Fibroblast of the aortic adventitia (primary cell): ENCODE measurements around the gene NRN1L. TPM values are rescaled to one million over a fixed set of nuclear protein-coding genes. Genes with fewer than 3 reads are reported as not detected.

Source experiments
- DNase-seq: peaks from one replicate; pipeline ENCODE4 v3.0.0-alpha.2; 2010; ENCODE audit warnings: low read depth
- H3K4me3 ChIP-seq: 2 replicates; pipeline ENCODE4 v1.5.1; 2011; ENCODE audit warnings: low read depth, mild to moderate bottlenecking, control low read depth, low read length, moderate library complexity
- CTCF ChIP-seq: IDR thresholded peaks from 2 replicates; pipeline ENCODE4 v1.5.1; 2011; ENCODE audit warnings: mild to moderate bottlenecking, low read length, control low read depth, inconsistent platforms; ENCODE audit not compliant: insufficient read depth
- total RNA-seq: library from RNA; depleted of rRNA; stranded (reverse); fragments of >200 nt; gene quantifications from 2 replicates; pipeline ENCODE4 v1.2.3, GENCODE V29; 2012; ENCODE audit warnings: low replicate concordance

The NRN1L gene
- total RNA-seq, 1 donor = not detected

- TF ChIP-seq CTCF = no peak
- no peak for DNase-seq
- no peak overlapping the region for H3K4me3 ChIP-seq
Observed at GRCh38 chr16:67878232-67878631, 6.5 kb upstream of the NRN1L start.

- no peak for DNase-seq
Observed at GRCh38 chr16:67878846-67879245, 5.8 kb upstream of the NRN1L start.

GRCh38 chr16:67879462-67879861 lies 5.2 kb upstream of the NRN1L start:
- no peak for TF ChIP-seq CTCF
- H3K4me3 ChIP-seq = no peak overlapping the region
- DNase-seq = no peak

More at GRCh38 chr16:67878846-67879245, 5.8 kb upstream of the NRN1L start:
- no peak overlapping the region for H3K4me3 ChIP-seq
- TF ChIP-seq CTCF = no peak

- no peak for DNase-seq
- no peak overlapping the region for H3K4me3 ChIP-seq
- no peak for TF ChIP-seq CTCF
Observed at GRCh38 chr16:67879936-67880335, 4.7 kb upstream of the NRN1L start.

- no peak for DNase-seq
- TF ChIP-seq CTCF = no peak
- no peak overlapping the region for H3K4me3 ChIP-seq
Observed at GRCh38 chr16:67880584-67880983, 4.1 kb upstream of the NRN1L start.

- DNase-seq = no peak
- no peak overlapping the region for H3K4me3 ChIP-seq
- TF ChIP-seq CTCF = no peak
Observed at GRCh38 chr16:67881621-67882161, 3.0 kb upstream of the NRN1L start.
